Ishikawa (cell line): ENCODE measurements around the gene MOCS3.
A peak's percentile ranks its signal among the peaks of the same experiment; 100 is the strongest.

Experiments
- EP300 ChIP-seq: IDR thresholded peaks from 2 replicates; pipeline ENCODE4 v1.6.1; 2012; ENCODE audit warnings: borderline replicate concordance
- NFIC ChIP-seq: IDR thresholded peaks from 2 replicates; pipeline ENCODE4 v1.6.1; 2012
- TAF1 ChIP-seq: IDR thresholded peaks from 2 replicates; pipeline ENCODE4 v1.6.1; 2012; ENCODE audit warnings: low read depth, mild to moderate bottlenecking
- TCF12 ChIP-seq: IDR thresholded peaks from 2 replicates; pipeline ENCODE4 v1.6.1; 2012; ENCODE audit warnings: low read depth
- YY1 ChIP-seq: IDR thresholded peaks from 2 replicates; pipeline ENCODE4 v1.6.1; 2012; ENCODE audit warnings: low read depth
- TF ChIP-seq, protein P1 (sequence below): IDR thresholded peaks from 2 replicates; pipeline ENCODE4 v1.6.1; 2012; ENCODE audit warnings: low read depth, mild to moderate bottlenecking

DNA sequence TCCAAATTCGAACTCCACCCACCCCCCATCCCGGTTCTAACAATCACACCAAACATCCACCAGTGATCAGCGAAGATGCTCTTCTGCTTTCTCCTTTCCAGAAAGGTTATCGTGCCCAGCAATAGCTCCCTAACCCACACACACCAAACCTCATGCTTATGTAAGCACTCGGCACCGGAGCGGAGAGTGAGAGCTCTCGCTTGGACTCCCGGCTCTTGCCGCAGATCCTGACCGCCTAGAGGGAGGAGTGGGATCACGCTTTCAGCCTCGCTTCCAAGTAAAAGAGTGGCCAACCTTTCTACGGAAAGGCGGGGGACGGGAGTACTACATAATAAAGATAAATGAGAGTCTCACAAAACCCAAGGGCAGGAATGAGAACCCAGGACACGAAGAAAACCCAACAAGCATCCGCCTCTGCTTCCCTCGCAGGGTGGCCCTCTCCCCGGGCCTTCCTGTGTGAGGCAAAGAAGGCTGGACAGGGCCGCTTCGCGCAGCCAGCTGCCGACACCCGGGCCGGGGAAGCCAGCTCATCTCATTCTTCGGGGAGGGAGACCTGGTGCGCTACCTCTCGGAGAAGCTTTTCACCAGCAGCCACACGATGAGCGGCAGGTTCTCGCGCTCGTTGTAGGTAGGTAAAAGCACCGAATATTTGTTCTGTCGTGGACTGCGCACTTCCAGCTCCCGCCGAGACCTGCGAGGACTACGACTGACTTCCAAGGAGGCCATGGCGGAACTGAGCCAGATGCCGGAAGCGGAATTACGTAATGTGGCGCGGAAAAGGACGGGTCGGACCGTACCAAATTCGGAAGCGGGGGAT, 612 bp upstream of the MOCS3 start, which contains the start of gene DPM1:
- TF ChIP-seq TAF1 (peak; percentile 99), YY1 (peak; percentile 85), EP300 (no peak), NFIC (no peak), TCF12 (no peak)
- TF ChIP-seq, protein P1, sequence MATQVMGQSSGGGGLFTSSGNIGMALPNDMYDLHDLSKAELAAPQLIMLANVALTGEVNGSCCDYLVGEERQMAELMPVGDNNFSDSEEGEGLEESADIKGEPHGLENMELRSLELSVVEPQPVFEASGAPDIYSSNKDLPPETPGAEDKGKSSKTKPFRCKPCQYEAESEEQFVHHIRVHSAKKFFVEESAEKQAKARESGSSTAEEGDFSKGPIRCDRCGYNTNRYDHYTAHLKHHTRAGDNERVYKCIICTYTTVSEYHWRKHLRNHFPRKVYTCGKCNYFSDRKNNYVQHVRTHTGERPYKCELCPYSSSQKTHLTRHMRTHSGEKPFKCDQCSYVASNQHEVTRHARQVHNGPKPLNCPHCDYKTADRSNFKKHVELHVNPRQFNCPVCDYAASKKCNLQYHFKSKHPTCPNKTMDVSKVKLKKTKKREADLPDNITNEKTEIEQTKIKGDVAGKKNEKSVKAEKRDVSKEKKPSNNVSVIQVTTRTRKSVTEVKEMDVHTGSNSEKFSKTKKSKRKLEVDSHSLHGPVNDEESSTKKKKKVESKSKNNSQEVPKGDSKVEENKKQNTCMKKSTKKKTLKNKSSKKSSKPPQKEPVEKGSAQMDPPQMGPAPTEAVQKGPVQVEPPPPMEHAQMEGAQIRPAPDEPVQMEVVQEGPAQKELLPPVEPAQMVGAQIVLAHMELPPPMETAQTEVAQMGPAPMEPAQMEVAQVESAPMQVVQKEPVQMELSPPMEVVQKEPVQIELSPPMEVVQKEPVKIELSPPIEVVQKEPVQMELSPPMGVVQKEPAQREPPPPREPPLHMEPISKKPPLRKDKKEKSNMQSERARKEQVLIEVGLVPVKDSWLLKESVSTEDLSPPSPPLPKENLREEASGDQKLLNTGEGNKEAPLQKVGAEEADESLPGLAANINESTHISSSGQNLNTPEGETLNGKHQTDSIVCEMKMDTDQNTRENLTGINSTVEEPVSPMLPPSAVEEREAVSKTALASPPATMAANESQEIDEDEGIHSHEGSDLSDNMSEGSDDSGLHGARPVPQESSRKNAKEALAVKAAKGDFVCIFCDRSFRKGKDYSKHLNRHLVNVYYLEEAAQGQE, result 0 out of 2 replicates have a peak, but pooled peaks have one; percentile 24
